Activated naive CD8-positive, alpha-beta T cell treated with anti-CD3 and anti-CD28 coated beads, Interleukin-2, amount 10 ng/mL, durations not matched to agents 7 days and 5 days (primary cell): ENCODE measurements around the gene GEMIN4. TPM values are rescaled to one million over a fixed set of nuclear protein-coding genes. Genes with fewer than 3 reads are reported as not detected.
"Not testable (repeated sequence)": the region's sequence is repeated elsewhere in the genome, so short reads cannot be mapped to it uniquely, and the experiment has no call there.

Experiments
- ATAC-seq: fragments of 150-1000 bp; cut with Tn5 transposase; one replicate; pipeline ENCODE4 v1.10.0; 2021; ENCODE audit warnings: low read depth, moderate library complexity
- POLR2A ChIA-PET: fragments of 350-600 bp; sonication (Branson Sonifier 250); formaldehyde crosslinking; loops from one replicate; lab custom pipeline; 2021; ENCODE audit warnings: antibody characterized with exemption; lab: Charles Lee
- DNase-seq: peaks from one replicate; pipeline ENCODE4 v3.0.0; 2021
- H3K27ac Mint-ChIP-seq: one replicate; pipeline ENCODE4 v1.8.0; 2022; ENCODE audit warnings: mild to moderate bottlenecking, mixed read lengths
- H3K27me3 Mint-ChIP-seq: one replicate; pipeline ENCODE4 v1.8.0; 2022; ENCODE audit warnings: mild to moderate bottlenecking, moderate library complexity, mixed read lengths
- H3K36me3 Mint-ChIP-seq: one replicate; pipeline ENCODE4 v1.8.0; 2021; ENCODE audit warnings: mild to moderate bottlenecking, mixed read lengths
- H3K4me1 Mint-ChIP-seq: one replicate; pipeline ENCODE4 v1.8.0; 2021; ENCODE audit warnings: mixed read lengths
- H3K4me3 Mint-ChIP-seq: one replicate; pipeline ENCODE4 v1.8.0; 2022; ENCODE audit warnings: mild to moderate bottlenecking, moderate library complexity, mixed read lengths
- H3K9me3 Mint-ChIP-seq: one replicate; pipeline ENCODE4 v1.8.0; 2021; ENCODE audit warnings: mixed read lengths
- total RNA-seq, 2 experiments: library from RNA; stranded (reverse); gene quantifications; one replicate each; pipeline ENCODE4 v1.2.3, GENCODE V29; 2021

GEMIN4 gene
- total RNA-seq, 2 experiments from 2014 or later = 29.4 to 30.2 TPM

DNA sequence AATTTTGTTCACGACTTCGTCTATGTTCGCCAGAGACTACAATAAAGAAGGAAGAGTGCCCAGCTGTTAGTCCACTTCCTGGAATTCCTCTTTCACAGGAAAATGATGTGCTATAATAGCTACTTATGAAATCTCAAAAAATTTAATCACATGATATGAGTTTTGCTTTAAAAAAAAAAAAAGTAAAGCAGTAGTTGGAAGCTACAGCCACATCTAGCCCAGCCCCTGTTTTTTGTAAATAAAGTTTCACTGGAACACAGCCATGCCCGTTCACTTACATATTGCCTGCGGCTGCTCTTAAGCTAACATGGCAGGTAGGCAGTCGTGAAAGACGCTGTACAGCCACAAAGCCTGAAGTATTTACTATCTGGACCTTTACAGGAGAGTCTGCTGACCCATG lies 52.7 kb downstream of the GEMIN4 start:
- DNase-seq (no peak), ATAC-seq (no peak)
- Mint-ChIP-seq H3K36me3 (peaks cover 3% of the 10 kb centered on the region), H3K27me3 (no peaks in the 10 kb centered on the region), H3K4me1 (peaks cover 3% of the 10 kb centered on the region), H3K27ac (no peak overlapping the region), H3K4me3 (no peak overlapping the region), H3K9me3 (no peaks in the 10 kb centered on the region)
- POLR2A ChIA-PET = no interaction called here

DNA sequence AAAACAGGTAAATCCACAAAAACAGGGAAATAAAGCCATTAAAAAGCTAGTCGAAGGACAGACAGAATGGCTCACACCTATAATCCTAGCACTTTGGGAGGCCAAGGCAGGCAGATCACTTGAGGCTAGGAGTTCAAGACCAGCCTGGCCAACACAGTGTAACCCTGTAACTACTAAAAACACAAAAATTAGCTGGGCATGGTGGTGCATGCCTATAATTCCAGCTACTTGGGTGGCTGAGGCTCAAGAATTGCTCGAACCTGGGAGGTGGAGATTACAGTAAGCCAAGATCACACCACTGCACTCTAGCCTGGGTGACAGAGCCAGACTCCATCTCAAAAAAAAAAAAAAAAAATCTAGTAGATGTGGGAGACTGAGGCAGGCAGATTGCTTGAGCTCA lies 54.0 kb downstream of the GEMIN4 start:
- not testable (repeated sequence) for H3K27me3 Mint-ChIP-seq, H3K4me3 Mint-ChIP-seq, H3K27ac Mint-ChIP-seq, ATAC-seq, H3K4me1 Mint-ChIP-seq, DNase-seq, H3K36me3 Mint-ChIP-seq, H3K9me3 Mint-ChIP-seq
- POLR2A ChIA-PET = interaction anchor here (0.7 kb wide), 2 partner anchors 286 to 293 kb away, joined by 3 to 5 read pairs; no protein-coding TSS in a partner anchor

DNA sequence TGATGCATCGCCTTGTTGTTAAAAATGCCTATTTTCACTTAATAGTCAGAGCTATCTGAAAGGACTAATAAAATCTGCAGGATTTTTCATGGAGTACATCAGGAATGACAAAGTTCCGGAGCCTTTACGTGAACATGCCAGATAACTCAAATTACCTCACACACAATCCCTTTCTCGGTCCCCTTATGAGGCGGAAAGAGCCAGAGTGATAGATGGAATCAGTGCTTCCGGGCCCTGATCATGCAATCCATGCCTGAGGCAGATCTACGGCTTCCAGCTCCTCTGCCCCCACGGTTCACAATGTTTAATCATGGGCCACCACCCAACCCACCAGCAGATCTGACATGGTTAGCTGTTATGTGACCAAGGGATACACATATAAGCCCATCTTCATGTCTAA lies 54.4 kb downstream of the GEMIN4 start:
- Mint-ChIP-seq H3K27me3 (no peaks in the 10 kb centered on the region), H3K9me3 (no peaks in the 10 kb centered on the region), H3K4me1 (peaks cover 3% of the 10 kb centered on the region), H3K4me3 (no peak overlapping the region), H3K36me3 (peaks cover 3% of the 10 kb centered on the region), H3K27ac (no peak overlapping the region)
- ATAC-seq = no peak
- POLR2A ChIA-PET = no interaction called here
- no peak for DNase-seq

DNA sequence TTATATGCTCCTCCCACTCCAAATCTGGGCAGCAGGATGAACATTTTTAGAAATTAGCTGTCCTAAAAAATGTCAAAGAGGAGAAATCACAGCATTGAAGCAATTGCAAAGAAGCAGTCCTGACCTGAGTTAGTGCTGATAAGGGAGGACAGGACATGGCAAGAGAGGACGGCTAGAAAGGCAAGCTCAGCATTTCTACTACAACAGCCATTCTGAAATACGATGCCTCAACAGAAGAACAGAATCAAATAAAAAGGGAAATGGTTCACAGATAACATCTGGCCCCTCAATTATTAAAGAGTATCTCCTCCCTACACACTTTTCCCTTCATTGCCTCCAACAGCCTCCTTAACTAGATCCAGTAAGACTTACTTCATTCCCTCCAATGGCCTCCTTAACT lies 55.7 kb downstream of the GEMIN4 start:
- no peak for ATAC-seq
- Mint-ChIP-seq H3K4me3 (no peak overlapping the region), H3K27ac (no peak overlapping the region), H3K4me1 (peaks cover 3% of the 10 kb centered on the region), H3K36me3 (peaks cover 5% of the 10 kb centered on the region), H3K9me3 (no peaks in the 10 kb centered on the region), H3K27me3 (no peaks in the 10 kb centered on the region)
- POLR2A ChIA-PET = no interaction called here
- no peak for DNase-seq

Other genes starting within 250 kb of the GEMIN4 start
- gene VPS53, start 37.4 kb downstream of the GEMIN4 start, total RNA-seq = 10 to 100 TPM; 61.0 to 68.4 TPM
- 10 to 100 TPM; 12.5 to 13.1 TPM for gene TLCD3A, start 19.7 kb downstream of the GEMIN4 start, total RNA-seq
- gene GLOD4, start 30.0 kb upstream of the GEMIN4 start, total RNA-seq = 10 to 100 TPM; 57.8 to 64.8 TPM
- gene MRM3, start 30.1 kb upstream of the GEMIN4 start, total RNA-seq = 10 to 100 TPM; 18.3 to 21.5 TPM
- gene NXN, start 227.5 kb upstream of the GEMIN4 start, total RNA-seq = under 1 TPM; 0.22 to 0.37 TPM
- gene TIMM22, start 244.9 kb upstream of the GEMIN4 start, total RNA-seq = 10 to 100 TPM; 10.3 to 10.7 TPM